HG02642 (cell line): ENCODE results near the gene CTAGE1.
"Not testable (repeated sequence)": the region's sequence is repeated elsewhere in the genome, so short reads cannot be mapped to it uniquely, and the experiment has no call there.

ENCODE experiments used
- ATAC-seq: cut with Tn5 transposase; IDR thresholded peaks from one replicate; pipeline ENCODE4 v1.9.1; 2021; ENCODE audit warnings: mild to moderate bottlenecking; ENCODE audit not compliant: unreplicated experiment, poor library complexity

Gene CTAGE1, protein sequence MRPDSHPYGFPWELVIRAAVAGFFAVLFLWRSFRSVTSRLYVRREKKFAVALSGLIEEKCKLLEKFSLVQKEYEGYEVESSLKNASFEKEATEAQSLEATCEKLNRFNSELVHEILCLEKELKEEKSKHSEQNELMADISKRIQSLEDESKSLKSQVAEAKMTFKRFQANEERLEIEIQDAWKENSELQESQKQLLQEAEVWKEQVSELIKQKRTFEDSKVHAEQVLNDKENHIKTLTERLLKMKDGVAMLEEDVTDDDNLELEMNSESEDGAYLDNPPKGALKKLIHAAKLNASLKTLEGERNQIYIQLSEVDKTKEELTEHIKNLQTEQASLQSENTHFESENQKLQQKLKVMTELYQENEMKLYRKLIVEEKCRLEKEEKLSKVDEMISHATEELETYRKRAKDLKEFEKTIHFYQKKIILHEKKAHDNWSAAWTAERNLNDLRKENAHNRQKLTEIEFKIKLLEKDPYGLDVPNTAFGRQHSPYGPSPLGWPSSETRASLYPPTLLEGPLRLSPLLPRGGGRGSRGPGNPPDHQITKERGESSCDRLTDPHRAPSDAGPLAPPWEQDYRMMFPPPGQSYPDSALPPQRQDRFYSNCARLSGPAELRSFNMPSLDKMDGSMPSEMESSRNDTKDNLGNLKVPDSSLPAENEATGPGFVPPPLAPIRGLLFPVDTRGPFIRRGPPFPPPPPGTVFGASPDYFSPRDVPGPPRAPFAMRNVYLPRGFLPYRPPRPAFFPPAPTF

DNA sequence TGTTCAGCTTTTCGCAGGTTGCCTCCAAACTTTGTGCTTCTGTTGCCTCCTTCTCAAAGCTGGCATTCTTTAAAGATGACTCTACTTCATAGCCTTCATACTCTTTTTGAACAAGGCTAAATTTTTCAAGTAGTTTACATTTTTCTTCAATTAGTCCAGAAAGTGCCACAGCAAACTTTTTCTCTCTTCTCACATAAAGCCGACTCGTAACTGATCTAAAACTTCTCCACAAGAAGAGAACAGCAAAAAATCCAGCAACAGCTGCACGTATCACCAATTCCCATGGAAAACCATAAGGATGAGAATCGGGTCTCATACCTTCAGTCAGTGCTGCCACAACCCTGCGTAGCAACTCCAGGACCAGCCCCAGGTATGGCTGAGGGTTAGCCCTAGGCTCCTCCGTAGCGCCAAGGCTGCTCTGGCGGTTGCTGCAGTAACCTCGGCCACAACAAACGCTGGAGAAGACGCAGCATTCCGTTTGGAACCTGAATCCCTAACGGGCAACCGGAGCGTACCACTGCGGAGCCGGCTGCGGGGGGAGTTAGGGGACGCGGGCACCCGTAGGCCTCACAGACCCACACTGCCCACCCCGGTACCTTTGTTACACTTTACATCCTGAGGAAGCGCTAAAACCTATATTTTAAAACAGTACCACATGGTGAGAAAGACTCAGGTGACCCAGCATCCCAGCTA is at the start of gene CTAGE1:
Gene CTAGE1, minus strand, starts transcription at position 420 of the 693 bp plus-strand sequence. Its CDS starts 104 bp downstream, at position 316.
- no peak for ATAC-seq

DNA sequence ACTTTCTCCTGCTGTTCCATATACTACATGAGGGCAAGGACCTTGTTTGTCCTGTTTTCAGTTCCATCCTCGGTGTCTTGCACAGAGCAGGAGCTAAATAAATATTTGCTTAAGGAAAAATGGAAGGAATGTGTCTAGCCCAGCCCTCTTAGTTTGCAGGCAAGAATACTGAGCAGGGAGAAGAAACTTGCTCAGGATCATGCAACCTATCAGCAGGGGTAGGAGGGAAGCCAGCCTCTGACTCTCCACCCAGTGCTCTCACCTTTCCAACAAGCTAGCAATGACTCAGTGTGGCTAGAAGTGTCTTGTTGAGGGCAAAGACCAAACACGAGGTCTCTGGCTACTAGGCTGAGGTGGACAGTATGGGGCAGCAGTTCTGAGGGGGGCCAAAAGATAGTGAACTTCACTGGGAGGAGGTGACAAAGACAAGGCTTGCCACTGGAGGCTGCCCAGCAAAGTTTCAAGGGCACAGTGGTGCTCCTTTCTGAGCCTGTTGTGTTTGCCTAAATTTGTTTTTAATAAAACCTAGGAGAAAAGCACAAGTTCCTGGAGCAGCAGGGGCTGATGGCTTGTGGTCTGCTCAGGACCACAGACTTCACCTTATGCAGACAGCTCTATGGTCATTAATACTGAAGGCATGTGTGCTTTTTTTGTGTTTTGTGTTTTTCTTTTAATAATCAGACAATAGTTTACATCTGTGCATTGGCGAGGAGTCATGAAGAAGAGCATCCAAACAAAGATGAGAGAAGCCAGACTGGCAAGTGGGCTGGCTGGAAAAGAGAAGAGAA is 49.1 kb upstream of the CTAGE1 start:
- no peak for ATAC-seq

DNA sequence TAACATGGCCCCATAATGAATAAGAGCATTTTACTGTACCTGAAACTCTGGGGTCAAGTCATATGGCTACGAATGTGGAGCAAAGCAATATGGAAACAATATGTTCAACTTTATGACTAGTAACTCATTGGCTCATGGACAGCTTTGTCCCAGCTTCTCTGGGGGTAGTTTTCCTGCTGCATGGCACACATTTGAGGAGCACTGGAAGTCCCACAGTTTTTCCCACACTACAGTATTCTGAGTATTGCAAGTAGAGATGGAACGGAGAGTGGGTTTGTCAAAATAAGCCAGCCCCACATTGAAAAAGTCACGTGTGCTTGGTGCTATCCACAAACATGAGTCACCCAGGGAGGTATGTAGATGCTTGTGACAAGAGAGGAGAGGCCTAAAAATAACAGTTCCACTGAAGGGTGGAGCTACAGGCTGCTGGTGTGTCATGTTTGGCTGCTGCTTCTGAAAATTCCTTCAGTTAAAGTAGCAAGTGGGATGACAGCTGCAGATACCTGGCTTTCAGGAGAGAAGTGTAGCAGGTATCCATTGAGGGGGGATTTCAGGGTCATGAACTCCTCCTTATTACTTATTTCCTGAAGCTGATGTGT is 48.2 kb upstream of the CTAGE1 start:
- no peak for ATAC-seq

DNA sequence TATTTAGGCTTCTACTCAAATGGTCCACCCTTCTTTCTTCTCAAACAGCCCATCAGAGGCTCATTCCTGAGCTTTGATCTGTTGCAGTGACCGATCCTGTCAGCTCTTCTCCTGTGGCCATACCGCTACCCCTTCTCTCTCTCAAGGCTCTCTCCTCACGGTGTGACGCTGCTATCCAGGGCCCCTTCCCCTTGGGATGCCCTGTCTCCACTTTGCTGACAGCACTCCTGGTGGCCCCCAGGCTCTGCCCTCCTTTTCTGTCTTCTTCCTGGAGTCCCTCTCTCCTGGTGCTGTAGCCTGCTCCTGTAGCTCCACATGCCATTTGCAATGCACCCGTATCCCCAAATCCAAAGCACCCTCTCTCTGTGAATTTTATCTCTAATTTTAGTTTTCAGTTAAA is 45.4 kb upstream of the CTAGE1 start:
- no peak for ATAC-seq

DNA sequence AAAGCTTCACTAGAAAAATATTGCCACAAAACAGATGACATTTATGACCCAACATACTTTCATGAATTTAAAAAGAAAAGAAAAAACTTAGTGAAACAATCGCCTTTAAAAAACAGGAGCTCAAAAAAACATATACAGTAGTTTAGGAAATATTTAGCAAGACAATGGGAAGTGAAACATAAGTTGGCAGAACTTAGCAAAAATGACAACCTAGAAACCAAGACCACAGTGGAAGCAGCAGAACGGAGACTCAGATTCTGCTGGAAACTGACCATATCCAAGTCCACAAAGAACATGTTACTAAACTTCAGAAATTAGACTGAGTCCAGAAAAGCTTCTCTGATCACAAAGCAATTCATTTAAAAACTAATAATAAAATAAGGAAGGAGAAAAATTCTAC is 41.8 kb upstream of the CTAGE1 start:
- no peak for ATAC-seq

DNA sequence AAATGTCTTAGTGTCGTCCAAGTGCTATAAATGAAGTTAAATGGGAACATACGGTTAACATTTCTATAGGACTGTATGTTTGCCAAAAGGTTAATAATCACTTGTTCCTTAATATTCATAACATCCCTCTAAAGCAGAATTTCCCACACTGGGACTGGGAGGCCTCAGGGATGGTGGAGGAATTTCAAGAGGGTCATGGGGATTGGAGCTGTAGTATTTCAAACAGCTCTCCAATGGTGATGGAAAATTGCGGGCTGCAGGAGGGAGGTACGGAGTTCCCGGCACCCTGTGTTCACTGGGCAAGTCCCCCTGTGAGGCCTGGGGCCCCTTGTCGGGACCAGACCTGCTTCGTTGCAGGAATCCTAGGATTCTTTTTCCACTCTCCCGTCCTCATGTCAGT is 39.8 kb upstream of the CTAGE1 start:
- ATAC-seq: no peak

DNA sequence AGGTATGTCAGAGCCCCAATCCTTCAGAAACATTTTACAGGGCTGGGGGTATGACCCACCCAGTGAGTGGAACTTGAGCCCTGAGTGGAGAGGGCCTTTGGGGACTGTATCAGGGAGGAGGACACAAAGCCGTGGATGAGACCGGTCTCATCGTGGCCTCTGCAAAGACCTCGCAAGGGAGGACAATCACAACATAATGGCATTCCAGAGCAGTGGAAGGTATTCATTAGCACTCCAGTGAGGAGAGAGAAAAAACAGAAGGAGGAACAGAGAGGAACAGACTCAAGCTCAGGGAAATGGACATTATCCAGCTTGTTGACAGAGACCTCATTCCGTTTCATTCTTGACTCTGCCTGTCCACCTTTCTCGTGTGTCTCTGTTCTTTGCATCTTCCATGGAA is 38.8 kb upstream of the CTAGE1 start:
- ATAC-seq: no peak

DNA sequence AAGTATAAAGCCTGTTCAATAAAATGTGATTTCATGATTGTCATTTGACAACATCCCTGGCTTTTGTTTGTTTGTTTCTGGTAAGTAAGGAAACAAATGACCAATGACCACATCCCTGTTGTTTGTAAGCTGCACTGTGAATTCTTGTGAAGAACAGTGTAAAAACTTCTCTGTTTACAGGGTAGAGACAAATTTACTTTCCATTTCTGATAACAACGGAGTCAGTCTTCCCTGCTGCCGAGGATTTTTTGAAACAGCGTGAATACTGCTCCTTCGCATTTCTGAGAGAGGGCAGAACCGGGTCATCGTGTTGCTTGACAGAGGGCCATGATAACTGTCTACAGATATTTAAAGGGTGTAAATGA is 38.4 kb upstream of the CTAGE1 start:
- ATAC-seq: no peak

DNA sequence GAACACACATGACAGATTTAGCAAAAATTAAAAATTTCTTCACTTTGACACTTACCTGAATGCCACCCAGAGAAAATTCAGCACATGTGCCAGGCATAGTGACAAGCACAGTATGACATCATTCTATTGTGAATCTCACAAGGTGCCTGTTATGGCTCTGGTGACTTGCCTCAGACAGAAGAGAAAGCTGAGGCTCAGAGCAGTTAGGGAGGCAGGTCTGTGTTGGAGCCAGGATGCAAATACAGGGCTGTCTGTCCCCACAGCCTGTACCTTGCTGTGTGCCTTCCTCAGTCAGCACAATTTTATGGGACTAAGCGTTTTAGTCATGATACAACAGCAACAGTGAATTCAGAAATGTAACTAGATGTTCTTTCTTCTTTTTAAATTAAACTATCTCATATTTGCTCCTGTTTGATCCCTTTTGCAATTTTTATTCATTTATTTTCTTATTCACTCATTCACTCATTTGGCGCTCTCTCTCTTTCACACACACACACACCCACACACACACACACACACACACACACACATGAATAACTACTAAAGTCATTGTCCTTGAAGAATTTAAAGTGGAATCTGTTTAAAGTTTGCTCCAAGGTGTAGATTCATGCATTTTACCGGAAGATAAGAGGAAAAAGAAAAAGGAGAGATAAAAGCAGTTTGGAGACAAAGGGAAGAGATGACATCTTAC is 37.9 kb upstream of the CTAGE1 start:
- ATAC-seq: no peak

DNA sequence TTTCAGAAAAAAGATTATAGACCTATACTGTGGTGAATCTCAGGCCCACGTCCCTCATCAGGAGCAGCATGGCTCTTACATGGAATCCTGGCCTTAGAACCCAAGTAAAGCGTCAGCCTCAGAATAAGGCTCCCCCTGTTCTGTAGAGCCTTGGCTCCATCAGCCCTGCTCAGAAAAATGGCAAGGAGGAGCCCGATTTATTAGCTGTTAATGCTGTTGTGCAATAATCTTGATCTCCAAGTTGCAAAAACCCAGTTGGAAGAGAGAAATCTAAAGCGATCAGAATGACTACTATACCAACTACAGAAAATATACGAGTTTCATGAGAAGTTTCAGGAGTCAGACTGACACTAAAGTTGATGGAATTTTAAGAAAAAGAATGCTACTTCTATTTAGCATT is 35.6 kb upstream of the CTAGE1 start:
- ATAC-seq: no peak

DNA sequence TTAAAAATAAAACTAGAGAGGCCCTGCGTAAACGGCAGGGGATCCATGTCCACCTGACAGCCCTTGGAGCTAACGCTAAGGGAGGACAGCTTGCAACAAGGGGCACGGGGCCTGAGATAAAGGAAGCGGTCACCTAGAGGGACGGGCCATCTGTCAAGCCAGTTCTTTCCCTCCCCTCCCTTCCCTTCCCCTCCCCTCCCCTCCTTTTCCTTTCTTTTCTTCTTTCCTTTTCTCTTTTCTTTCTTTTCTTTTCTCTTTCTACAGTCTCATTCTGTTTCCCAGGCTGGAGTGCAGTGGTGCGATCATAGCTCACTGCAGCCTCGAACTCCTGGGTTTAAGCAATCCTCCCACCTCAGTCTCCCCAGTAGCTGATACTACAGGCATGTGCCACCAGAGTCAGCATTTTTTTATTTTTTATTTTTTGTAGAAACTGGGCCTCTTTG is 34.5 kb upstream of the CTAGE1 start:
- ATAC-seq: no peak

DNA sequence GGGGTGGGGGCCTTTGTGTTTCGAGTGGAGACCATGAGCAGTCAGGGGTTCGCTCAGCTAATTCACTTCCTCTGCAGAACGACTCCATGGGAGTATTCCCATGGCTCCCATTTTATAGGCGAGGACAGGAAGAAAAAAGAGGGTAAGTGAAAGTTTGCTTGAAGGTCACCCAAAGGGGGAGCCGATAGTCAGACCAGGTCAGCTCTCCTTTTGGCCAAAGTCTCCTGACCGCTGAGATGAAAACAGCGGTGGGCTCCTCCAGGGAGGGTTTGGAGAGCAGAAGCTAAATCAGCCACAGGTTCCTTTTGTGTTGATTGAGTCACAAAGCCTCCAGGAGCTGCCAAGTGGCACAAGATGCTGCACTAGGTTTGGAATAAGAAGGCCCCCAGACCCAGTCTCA is 34.1 kb upstream of the CTAGE1 start:
- ATAC-seq: no peak

DNA sequence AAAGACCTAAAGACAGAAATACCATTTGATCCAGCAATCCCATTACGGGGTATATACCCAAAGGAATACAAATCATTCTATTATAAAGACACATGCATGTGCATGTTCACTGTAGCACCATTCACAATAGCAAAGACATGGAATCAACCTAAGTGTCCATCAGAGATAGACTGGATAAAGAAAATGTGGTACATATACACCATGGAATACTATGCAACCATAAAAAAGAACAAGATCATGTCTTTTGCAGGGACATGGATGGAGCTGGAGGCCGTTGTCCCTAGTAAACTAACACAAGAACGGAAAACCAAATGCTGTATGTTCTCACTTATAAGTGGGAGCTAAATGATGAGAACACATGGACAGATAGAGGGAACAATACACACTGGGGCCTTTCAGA is 33.1 kb upstream of the CTAGE1 start:
- ATAC-seq: not testable (repeated sequence)

DNA sequence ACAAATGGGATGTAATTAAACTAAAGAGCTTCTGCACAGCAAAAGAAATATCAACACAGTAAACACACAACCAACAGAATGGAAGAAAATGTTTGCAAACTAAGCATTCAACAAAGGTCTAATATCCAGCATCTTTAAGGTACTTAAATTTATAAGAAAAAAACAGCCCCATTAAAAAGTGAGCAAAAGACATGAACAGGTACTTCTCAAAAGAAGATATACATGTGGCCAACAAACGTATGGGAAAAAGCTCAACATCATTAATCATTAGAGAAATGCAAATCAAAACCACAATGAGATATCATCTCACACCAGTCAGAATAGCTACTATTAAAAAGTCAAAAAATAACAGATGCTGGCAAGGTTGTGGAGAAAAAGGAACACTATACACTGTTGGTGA is 32.6 kb upstream of the CTAGE1 start:
- not testable (repeated sequence) for ATAC-seq

DNA sequence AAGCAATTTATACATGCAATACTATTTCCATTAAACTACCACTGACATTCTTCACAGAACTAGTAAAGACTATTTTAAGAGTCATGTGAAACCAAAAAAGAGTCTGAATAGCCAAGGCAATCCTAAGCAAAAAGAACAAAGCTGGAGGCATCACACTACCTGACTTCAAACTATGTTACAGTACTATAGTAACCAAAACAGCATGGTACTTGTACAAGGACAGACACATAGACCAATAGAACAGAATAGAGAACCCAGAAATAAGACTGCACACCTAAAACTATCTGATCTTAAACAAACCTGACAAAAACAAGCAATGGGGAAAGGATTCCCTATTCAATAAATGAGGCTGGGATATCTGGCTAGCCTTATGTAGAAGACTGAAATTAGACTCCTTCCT is 32.0 kb upstream of the CTAGE1 start:
- ATAC-seq: not testable (repeated sequence)

DNA sequence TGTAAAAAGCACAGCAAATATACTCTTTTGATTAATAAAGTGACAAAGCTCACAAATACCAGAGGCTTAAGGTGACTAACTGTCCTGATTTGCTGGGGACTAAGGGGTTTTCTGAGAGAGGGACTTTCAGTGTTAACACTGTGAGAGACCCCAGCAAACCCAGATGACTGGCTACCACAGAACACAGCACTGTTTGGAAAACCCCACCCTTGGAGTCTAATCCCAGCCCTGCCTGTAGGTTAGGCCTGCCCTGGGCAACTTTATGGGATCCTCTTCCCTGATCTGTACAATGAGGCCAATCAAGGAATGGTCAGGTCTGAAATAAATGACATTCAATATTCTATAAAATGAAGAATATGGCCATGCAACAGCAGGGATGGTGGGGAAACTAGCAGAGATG is 30.5 kb upstream of the CTAGE1 start:
- no peak for ATAC-seq

DNA sequence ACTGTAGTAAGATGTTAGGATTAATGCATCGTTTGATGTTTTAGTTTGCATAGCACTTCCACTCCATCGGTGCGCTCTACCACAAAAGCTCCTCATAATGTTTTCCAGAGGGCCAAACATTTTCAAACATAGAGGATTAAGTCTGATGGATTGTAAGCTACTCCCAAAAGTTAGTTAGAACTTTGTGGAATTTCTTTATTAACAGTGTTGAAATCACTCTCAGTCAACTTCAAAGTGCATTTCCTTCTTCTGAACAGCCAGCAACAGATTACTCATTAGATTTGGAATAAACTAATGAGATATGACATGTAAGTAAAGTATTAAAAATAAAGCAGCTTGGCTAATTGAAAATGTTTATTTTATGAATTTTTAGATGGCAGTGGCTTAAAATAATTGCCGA is 30.1 kb upstream of the CTAGE1 start:
- no peak for ATAC-seq

DNA sequence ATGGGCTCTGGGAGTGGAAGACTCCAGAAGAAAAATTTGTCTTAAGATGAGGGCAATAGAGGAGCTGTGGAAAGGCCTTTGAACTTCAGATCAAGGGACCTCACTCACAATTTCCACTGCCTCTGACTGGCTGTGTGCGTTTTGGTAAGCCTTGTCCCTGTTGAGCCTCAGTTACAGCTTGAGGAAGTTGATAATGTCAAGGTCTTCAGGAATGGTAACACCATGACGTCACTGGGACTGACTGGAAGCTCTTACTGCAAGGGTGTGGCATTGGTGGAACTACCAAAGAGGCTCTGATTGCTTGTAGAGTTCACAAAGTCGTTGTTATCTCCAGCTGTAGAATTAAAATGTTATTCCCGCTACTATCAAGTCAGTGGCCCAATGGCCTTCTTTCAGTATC is 29.2 kb upstream of the CTAGE1 start:
- ATAC-seq: no peak

DNA sequence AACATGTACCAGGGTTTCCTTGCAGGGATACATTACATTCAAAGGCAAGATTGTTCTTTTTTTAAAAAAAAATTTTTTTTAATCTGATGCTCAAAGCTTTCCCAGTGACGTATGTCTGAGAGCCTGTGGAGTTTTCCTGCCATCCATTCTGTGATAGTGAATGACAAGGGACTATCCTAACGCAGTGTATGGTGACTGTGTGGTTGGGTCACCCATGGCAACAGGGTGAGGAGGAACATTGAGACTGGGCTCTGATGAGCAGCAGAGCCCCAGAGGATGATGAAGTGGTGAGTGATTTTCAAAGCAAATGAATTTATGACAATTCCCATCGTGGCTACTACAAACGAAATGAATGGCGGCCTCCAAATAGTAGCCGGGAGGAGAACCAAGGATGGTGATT is 28.6 kb upstream of the CTAGE1 start:
- ATAC-seq: no peak
